ENCODE data around the gene SHQ1. TPM values are rescaled to one million over a fixed set of nuclear protein-coding genes. Genes with fewer than 3 reads are reported as not detected.

The SHQ1 gene
- total RNA-seq, 3 donors from 2014 or later = 9.6 to 19.3 (median 17.4) TPM

- Histone ChIP-seq H3K4me1 (no peaks in the 10 kb centered on the region), H3K27ac (no peak overlapping the region), H3K27me3 (no peaks in the 10 kb centered on the region), H3K9me3 (no peaks in the 10 kb centered on the region), H3K4me3 (no peak overlapping the region), H3K36me3 (no peaks in the 10 kb centered on the region)
- intact Hi-C loops (cut with DNase I; ENCODE audit: low total_unique reads) = no loop called here
- no peak for TF ChIP-seq POLR2AphosphoS5 (IDR thresholded peaks at IDR 0.05)
- no peak for TF ChIP-seq POLR2A (IDR thresholded peaks at IDR 0.05)
- no peak for TF ChIP-seq CTCF (IDR thresholded peaks at IDR 0.05)
- no peak for DNase-seq (ENCODE audit: low spot score in 2 of 2)
Observed at GRCh38 chr3:72763751-72764440, 84.3 kb downstream of the SHQ1 start.

- Histone ChIP-seq H3K36me3 (no peaks in the 10 kb centered on the region), H3K27me3 (no peaks in the 10 kb centered on the region), H3K4me3 (no peak overlapping the region), H3K27ac (no peak overlapping the region), H3K9me3 (no peaks in the 10 kb centered on the region), H3K4me1 (no peaks in the 10 kb centered on the region)
- intact Hi-C loops (cut with DNase I; ENCODE audit: low total_unique reads) = no loop called here
- TF ChIP-seq CTCF (IDR thresholded peaks at IDR 0.05) (no peak), POLR2AphosphoS5 (IDR thresholded peaks at IDR 0.05) (no peak), POLR2A (IDR thresholded peaks at IDR 0.05) (no peak)
- no peak for DNase-seq (ENCODE audit: low spot score in 2 of 2)
Observed at GRCh38 chr3:72761410-72761809, 86.8 kb downstream of the SHQ1 start.

GRCh38 chr3:72760225-72760624 is 88.0 kb downstream of the SHQ1 start:
- intact Hi-C loops (cut with DNase I; ENCODE audit: low total_unique reads) = no loop called here
- no peak for TF ChIP-seq POLR2AphosphoS5 (IDR thresholded peaks at IDR 0.05)
- TF ChIP-seq POLR2A (IDR thresholded peaks at IDR 0.05) = no peak
- no peak for TF ChIP-seq CTCF (IDR thresholded peaks at IDR 0.05)
- Histone ChIP-seq H3K27ac (no peak overlapping the region), H3K4me1 (no peaks in the 10 kb centered on the region), H3K9me3 (no peaks in the 10 kb centered on the region), H3K36me3 (no peaks in the 10 kb centered on the region), H3K4me3 (no peak overlapping the region), H3K27me3 (no peaks in the 10 kb centered on the region)
- no peak for DNase-seq (ENCODE audit: low spot score in 2 of 2)

- no peaks in the 10 kb centered on the region for H3K9me3 ChIP-seq
- H3K4me3 ChIP-seq = no peak overlapping the region
- intact Hi-C loops (cut with DNase I; ENCODE audit: low total_unique reads) = no loop called here
- H3K36me3 ChIP-seq = no peaks in the 10 kb centered on the region
- no peak overlapping the region for H3K27ac ChIP-seq
- H3K27me3 ChIP-seq = no peaks in the 10 kb centered on the region
- TF ChIP-seq POLR2A (IDR thresholded peaks at IDR 0.05) (no peak), POLR2AphosphoS5 (IDR thresholded peaks at IDR 0.05) (no peak), CTCF (IDR thresholded peaks at IDR 0.05) (no peak)
- no peaks in the 10 kb centered on the region for H3K4me1 ChIP-seq
- no peak for DNase-seq (ENCODE audit: low spot score in 2 of 2)
Observed at GRCh38 chr3:72756900-72757299, 91.3 kb downstream of the SHQ1 start.

GRCh38 chr3:72754582-72754981 is 93.7 kb downstream of the SHQ1 start:
- intact Hi-C loops (cut with DNase I; ENCODE audit: low total_unique reads) = no loop called here
- TF ChIP-seq POLR2A (IDR thresholded peaks at IDR 0.05) (no peak), CTCF (IDR thresholded peaks at IDR 0.05) (no peak), POLR2AphosphoS5 (IDR thresholded peaks at IDR 0.05) (no peak)

More at GRCh38 chr3:72754582-72754981, 93.7 kb downstream of the SHQ1 start:
- DNase-seq (ENCODE audit: low spot score in 2 of 2) = no peak
- Histone ChIP-seq H3K36me3 (no peaks in the 10 kb centered on the region), H3K27ac (no peak overlapping the region), H3K4me1 (no peaks in the 10 kb centered on the region), H3K4me3 (no peak overlapping the region), H3K27me3 (no peaks in the 10 kb centered on the region), H3K9me3 (no peaks in the 10 kb centered on the region)
